Measurements from ENCODE around the gene RNF212B.

- TF ChIP-seq POLR2A (IDR thresholded peaks at IDR 0.05): no peak
- TF ChIP-seq, protein P1, sequence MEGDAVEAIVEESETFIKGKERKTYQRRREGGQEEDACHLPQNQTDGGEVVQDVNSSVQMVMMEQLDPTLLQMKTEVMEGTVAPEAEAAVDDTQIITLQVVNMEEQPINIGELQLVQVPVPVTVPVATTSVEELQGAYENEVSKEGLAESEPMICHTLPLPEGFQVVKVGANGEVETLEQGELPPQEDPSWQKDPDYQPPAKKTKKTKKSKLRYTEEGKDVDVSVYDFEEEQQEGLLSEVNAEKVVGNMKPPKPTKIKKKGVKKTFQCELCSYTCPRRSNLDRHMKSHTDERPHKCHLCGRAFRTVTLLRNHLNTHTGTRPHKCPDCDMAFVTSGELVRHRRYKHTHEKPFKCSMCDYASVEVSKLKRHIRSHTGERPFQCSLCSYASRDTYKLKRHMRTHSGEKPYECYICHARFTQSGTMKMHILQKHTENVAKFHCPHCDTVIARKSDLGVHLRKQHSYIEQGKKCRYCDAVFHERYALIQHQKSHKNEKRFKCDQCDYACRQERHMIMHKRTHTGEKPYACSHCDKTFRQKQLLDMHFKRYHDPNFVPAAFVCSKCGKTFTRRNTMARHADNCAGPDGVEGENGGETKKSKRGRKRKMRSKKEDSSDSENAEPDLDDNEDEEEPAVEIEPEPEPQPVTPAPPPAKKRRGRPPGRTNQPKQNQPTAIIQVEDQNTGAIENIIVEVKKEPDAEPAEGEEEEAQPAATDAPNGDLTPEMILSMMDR (IDR thresholded peaks at IDR 0.05): no peak
Measured at GRCh38 chr14:23297096-23297495, 59.4 kb downstream of the RNF212B start.

Measured in adrenal gland (tissue), 5 donors.